ENCODE data around the gene ESR1.

- TF ChIP-seq, protein P1, sequence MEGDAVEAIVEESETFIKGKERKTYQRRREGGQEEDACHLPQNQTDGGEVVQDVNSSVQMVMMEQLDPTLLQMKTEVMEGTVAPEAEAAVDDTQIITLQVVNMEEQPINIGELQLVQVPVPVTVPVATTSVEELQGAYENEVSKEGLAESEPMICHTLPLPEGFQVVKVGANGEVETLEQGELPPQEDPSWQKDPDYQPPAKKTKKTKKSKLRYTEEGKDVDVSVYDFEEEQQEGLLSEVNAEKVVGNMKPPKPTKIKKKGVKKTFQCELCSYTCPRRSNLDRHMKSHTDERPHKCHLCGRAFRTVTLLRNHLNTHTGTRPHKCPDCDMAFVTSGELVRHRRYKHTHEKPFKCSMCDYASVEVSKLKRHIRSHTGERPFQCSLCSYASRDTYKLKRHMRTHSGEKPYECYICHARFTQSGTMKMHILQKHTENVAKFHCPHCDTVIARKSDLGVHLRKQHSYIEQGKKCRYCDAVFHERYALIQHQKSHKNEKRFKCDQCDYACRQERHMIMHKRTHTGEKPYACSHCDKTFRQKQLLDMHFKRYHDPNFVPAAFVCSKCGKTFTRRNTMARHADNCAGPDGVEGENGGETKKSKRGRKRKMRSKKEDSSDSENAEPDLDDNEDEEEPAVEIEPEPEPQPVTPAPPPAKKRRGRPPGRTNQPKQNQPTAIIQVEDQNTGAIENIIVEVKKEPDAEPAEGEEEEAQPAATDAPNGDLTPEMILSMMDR (IDR thresholded peaks at IDR 0.05): no peak
- TF ChIP-seq POLR2A (IDR thresholded peaks at IDR 0.05): no peak
Measured at GRCh38 chr6:151877458-151877857, 70.0 kb downstream of the ESR1 start.

All from uterus (tissue), 2 donors.